A549 (cell line): ENCODE measurements around the gene VPS18.

Experiments used
- CTCF ChIP-seq: fragments of >200 bp; sonication (Bioruptor Twin); formaldehyde crosslinking; IDR thresholded peaks from 3 replicates; pipeline ENCODE4 v1.5.1; 2016
- FOXS1 ChIP-seq: fragments of 250-450 bp; sonication (Bioruptor Pico); IDR thresholded peaks from 2 replicates; pipeline ENCODE4 v1.5.0; 2020; ENCODE audit warnings: mild to moderate bottlenecking, moderate library complexity
- POLR2A ChIP-seq: IDR thresholded peaks from 2 replicates; pipeline ENCODE4 v1.6.1; 2012; ENCODE audit warnings: mild to moderate bottlenecking, low read length
- REST ChIP-seq: fragments of 200-600 bp; sonication (generic); IDR thresholded peaks from 2 replicates; pipeline ENCODE4 v1.6.1; 2016; ENCODE audit warnings: antibody characterized with exemption, mild to moderate bottlenecking, moderate library complexity
- RFX5 ChIP-seq: fragments of 450-650 bp; IDR thresholded peaks from 2 replicates; pipeline ENCODE4 v1.7.1; 2014; ENCODE audit warnings: antibody characterized with exemption, mild to moderate bottlenecking, moderate library complexity
- TF ChIP-seq, protein P1 (sequence below): IDR thresholded peaks from 2 replicates; pipeline ENCODE4 v1.6.1; 2012
- TF ChIP-seq, protein P2 (sequence below): fragments of 450-650 bp; IDR thresholded peaks from 2 replicates; pipeline ENCODE4 v1.6.1; 2014; ENCODE audit warnings: antibody characterized with exemption

GRCh38 chr15:40902605-40903561, 8.6 kb downstream of the VPS18 start:
- TF ChIP-seq, protein P1, sequence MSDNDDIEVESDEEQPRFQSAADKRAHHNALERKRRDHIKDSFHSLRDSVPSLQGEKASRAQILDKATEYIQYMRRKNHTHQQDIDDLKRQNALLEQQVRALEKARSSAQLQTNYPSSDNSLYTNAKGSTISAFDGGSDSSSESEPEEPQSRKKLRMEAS, result no peak
- TF ChIP-seq RFX5 (no peak), CTCF (no peak), REST (no peak), POLR2A (no peak), FOXS1 (CRISPR knock-in tag) (no peak)
- TF ChIP-seq, protein P2, sequence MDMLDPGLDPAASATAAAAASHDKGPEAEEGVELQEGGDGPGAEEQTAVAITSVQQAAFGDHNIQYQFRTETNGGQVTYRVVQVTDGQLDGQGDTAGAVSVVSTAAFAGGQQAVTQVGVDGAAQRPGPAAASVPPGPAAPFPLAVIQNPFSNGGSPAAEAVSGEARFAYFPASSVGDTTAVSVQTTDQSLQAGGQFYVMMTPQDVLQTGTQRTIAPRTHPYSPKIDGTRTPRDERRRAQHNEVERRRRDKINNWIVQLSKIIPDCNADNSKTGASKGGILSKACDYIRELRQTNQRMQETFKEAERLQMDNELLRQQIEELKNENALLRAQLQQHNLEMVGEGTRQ, result no peak
